Stimulated activated CD4-positive, alpha-beta T cell treated with anti-CD3 and anti-CD28 coated beads, Interleukin-12 subunit alpha, Interleukin-12 subunit beta, amount 100 ng/mL, for 24 hours (primary cell): ENCODE measurements around the gene SLC38A10.
"Not testable (repeated sequence)": the region's sequence is repeated elsewhere in the genome, so short reads cannot be mapped to it uniquely, and the experiment has no call there.

Experiments used
- DNase-seq, 2 experiments: peaks; one replicate each; pipeline ENCODE4 v3.0.0-alpha.2; 2020; ENCODE audit warnings: low read depth in 2 of 2

Gene SLC38A10

DNA sequence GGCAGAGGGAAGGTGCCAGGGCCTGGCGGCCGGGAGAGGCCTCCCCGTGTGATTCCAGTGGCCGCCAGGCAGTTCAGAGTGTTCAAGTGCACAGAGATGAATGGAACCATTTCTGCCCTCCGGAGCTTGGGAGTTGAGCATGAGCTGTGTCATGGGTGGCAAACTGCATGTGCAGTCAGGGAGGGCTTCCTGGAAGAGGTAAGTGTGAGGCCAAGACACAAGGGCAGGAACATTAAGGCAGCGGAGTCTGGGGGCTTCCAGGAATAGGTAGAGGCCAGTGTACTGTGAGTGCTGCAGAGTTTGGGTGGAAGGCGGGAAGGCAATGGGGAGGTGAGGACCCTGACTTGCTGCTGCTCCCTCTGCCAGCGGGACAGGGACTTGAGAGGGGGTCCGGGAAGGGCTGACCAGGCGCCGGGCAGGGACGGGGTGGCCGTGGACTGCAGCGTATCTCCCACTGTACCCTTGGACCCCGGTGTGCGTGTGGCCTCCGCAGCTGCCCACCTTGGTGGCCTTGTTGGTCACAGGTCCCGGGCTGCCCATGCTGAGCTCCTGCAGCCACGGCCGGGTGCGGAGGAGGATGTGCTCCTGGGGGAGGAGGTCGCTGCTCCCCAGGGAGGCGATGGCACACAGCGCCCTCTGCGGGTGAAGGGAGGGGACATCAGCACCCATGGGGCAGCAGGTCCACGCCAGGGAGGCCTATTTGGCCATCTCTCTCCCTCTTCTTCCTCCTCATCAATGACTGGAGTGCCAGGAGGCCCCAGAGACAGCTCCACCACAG, 64.9 kb downstream of the SLC38A10 start:
- DNase-seq = no peak

DNA sequence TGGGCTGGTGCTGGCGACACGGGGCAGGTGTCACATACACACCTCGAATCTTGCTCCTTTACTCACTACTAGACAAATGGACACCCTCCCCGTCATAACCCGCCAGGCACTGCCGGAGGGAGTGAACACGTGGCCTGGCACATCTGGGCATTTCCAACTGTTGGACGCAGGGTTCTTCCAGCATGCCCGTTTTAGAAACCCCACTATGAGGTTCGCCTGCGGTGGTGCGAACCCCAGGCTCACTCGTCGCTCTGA, 65.5 kb downstream of the SLC38A10 start:
- DNase-seq = no peak

DNA sequence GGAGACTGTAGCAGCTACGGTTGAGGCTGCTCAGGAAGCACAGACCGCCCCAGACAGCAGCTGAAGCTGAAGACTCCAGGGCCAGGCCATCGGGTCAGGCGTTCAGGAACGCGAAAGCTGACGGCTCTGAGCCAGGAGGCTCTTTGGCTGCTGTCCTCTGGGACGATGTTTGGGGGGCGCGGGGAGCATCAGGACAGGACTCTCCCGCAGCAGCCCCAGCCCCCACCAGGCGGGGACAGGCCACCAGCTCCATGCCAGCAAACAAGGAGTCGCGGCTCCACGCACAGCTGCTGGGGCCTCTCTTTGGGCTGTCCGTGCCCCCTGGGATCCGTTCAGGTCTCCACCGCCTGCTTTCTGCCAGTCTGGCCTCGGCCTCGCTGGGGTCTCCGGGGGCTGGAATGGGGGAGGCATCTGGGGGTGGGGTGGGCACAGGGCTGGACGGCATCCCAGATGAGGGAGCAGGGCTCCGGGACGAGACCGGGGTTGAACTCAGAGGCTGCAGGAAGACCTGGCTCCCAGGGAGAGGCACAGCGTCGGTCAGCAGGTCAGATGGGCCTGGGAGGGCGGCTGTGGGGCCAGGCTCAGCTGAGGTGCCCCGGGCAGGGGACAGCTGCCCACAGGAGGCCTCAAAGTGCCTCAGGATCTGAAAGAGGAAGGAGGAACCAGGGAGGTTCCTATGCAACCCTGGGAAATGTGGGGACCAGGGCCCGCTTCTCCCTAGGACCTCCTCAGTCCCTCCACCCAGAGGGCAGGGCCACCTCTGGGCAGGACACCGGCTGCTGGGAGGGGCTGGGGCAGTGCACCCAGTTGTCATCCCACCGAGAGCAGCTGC, 66.1 kb downstream of the SLC38A10 start:
- DNase-seq = no peak

DNA sequence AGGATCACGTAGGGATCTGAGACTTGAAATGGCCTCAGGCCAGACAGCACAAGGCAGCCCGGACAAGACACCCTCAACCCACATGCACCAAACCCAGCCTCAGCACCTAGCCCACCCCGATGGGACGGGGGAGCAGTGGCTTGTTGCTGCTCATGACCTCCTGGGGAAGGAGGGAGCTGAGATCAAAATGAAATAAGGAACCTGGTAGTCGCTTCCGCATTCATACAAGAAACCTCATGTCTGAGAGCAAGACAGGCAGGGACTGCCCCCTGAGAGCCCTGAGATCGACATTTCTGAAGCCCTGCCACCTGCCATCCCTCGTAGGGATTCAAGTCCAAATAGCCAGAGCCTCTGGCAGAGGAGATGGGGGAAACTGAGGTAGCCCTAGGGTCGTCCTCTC, 66.7 kb downstream of the SLC38A10 start:
- DNase-seq = no peak

DNA sequence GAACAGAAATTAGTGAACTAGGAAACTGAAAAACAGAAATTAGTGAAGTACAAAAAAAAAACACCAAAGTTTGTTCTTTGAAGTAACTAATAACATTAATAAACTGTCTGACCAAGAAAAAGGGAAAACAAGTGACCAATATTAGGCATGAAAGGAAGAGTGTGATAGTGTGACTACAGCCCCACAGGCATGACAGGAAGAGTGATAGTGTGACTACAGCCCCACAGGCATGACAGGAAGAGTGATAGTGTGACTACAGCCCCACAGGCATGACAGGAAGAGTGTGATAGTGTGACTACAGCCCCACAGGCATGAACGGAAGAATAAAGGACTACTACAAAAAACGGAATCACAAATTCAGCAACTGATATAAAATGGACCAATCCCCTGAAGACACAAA, 67.5 kb downstream of the SLC38A10 start:
- DNase-seq = not testable (repeated sequence)

DNA sequence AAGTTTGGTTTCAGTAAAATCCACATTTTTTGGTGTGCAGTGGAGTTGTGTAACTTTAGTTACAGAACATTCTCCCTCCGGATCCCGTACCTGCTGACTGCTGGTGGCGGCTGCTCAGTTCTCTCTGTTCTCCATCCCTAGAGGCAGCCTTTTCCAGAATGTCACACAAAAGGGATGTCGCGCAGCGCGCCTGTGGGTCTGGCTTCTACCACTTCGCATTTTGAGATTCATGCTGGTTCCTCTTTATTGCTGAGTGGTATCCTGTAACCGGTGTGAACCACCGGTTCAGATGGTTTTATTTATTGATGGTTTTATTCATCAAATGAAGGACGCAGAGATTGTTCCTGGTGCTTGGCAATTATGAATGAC, 71.4 kb downstream of the SLC38A10 start:
- no peak for DNase-seq

DNA sequence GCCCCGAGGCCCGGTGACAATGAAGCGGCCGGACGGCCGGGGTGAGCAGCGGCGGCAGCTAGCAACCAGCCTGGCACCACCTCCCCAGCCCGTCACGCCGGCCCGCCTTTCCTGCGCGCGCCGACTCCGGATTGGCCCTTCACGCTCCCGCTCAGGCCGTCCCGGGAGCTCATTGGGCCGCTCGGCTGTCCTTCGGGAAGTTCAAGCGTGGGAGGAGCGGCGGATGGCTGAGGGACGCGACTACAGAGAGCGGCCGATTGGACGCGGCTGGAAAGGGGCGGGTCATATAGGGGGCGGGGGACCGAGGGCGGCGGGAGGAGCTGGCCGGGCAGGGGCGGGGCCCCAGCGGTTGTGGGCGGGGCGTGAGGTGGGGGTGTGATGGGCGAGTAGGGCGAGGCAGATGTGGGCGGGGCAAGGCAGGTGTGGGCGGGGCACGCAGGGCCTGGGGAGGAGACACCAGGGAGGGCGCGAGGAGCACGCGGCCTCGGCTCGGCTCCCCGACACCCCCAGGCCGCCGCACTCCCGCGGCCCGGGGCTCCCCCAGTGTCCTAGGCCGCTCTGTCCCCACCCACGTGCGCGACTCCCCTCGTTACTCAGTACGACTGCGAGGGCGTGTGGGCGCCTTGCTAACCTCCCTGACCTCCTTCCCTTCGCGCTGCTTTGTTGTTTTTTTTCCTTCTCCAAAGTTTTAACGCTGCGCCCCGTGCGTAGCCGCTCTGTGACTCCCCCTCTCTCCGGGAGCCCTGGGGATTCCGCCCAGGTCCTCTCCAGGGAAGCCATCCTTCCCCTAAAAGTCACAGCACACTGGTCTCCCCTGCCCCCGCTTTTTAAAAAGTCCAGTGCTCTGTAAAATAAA, 72.0 kb downstream of the SLC38A10 start, which contains the start of gene CEP131:
CEP131 (minus strand) TSS at position 60 of the 856 bp plus-strand sequence. CDS start 2,909 bp downstream, outside the sequence.
- DNase-seq = peak; percentile 99 to 100

DNA sequence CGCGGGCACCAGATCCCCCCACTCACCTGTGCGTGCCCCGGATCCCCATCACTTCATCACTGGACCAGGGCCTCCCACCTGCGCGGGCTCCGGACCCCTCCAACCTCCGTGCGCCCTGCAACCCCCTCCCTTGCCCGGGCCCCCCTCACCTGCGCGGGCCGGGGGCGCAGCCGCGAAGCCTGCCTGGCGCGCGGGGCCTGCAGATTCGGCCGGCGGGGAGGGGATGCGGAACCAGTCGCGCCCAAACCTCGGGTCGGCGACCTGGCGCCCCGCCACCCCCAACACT, 72.5 kb downstream of the SLC38A10 start:
- DNase-seq = no peak

DNA sequence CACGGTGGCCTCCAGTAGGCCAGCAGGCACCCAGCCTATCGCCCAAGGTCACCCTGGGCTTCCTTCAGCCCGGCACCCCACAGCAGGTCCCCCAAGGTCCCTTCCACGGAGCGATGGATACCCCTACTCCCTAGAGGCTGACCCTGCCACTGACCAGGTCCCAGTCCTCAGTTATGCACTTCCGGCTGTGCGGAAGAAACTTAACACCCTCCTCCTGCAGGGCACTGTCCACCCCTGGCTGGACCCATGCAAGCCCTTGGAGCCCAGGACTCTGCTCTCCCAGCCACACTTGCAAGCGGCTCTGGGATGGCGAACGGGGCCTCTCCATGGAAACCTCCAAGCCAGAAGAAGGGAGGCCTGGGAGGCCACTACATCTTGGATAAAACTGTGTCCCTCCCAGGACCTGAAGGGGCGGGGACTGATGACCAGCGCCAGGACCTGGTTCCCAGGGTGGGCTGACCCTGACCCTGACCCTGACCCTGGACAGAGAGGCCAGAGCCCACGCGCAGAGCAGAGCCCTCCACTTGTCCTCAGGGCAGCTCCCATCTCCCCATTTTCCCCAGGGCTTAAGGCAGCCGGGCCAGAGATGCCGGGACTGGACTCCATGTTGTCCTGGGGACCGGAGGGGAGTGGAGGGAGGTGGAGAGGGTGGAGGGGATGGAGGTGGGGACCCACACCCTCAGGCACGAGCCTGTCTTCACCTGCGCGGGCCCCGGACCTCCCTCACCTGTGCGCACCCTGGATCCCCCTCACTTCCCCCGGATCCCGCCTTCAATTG, 73.1 kb downstream of the SLC38A10 start:
- no peak for DNase-seq

DNA sequence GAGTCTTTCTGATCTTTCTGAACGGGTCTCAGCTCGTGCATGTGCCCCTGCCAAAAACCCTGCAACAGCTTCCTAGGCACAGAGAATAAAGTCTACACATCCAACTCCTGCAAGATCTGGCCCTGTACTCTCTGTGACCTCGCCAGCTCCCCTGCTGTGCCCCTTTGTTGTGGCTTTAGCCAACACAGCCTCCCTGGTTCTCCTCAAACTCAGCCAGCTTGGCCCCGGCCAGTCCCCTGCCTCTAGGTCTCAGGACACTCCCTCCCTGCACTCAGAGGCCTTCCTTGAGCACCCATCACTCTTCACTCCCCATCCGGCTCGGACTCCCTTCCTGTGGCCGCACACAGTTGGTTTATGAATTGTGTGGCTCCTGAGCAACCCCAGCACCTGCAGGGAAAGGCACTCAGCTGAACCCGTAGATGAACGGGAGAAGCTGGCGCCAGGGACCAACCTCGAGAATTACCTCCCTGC, 73.7 kb downstream of the SLC38A10 start:
- no peak for DNase-seq

DNA sequence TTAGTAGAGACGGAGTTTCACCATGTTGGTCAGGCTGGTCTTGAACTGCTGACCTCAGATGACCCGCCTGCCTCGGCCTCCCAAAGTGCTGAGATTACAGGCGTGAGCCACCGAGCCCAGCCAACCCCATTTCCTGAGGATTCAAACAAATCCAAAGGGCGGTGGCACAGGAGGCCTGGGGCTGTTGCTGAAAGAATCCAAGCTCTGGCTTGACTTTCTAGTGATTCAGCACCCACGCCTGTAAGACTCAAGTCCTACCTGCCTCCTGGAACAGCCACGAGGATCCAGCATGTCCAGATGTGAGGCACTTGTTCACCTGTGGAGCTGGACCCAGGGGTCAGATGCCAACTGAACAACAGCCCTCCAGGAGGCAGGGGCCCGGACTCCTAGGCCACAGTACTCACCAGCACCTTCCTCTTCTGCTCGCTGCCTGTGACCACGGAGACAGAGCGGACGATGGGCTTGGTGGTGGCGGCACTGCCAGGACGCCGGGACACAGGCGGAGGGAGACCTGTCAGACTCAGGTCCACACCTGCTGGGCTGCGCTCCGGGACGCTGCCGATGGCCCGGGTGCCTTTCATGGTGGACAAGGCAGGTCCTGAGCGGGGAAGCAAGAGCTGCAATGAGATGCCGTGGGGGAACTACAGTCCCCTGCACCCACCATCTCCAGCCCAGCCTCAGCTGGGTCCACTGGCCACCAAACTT, 75.5 kb downstream of the SLC38A10 start:
- DNase-seq = no peak

DNA sequence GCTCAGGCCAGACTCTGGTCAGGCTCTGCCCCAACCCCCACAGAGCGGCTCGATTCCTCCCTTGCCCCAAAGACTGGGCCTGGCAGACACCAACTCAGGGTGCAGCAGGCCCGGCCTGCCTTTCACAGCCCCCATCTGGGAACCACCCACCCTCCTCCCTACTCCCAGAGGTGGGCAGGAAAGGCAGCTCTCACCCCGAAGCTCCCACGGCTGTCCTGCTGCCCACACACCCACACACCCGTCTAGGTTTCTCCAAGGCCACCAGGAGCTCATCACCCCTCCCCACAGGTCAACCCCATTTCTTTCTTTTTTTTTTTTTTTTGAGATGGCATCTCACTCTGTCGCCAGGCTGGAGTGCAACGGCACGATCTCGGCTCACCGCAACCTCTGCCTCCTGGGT, 76.1 kb downstream of the SLC38A10 start:
- DNase-seq = no peak

DNA sequence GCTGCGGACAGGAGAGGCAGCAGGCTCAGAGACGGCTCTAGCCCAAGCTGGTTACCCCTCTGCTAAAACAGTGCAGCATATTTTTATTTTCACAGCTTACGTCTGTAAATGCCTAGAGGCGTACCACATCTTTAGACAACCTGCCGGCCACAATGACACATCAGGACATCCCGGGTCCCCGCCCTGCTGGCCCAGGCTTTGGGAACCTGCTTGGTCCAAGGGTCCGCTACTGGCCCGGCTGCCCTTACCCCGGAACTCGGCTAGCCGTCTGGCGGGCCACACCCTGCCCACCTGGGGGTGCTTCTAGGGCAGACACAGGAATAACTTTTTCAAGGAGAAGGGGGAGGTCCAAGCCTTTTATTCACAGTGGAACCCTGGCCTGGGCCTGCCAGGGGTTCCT, 76.6 kb downstream of the SLC38A10 start:
- DNase-seq = no peak

DNA sequence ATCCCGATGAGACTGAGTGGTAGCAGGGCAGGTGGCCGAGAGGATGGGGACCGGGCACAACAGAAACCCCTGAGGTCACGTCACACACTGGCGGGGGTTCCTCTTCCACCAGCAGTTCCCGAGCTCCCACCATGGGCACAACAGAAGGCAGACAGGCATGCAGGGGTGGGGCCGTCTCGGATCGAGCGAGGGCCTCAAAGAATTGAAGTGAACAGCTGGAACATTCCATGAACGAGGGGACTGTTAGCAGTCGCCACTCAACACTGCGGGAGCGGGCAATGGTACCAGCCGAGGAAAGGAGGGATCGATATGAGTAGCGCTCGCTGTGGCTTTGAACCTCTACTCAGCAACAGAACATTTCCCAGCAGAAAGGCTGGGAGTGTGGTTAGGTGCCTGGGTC, 77.6 kb downstream of the SLC38A10 start:
- no peak for DNase-seq

DNA sequence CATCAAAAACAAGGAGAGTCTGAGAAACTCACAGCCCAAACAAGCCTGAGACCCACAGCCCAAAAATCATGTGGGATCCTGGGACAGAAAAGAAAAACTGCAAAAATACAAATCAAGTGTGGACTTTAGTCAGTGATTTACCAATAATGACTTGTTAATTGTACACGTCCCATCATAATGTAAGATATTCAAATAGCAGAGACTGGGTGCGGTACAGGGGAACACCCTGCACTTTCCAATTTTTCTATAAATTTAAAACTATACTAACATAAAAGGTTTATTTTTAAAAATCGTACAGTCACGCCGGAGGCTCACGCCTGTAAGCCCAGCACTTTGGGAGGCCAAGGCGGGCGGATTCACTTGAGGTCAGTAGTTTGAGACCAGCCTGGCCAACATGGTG, 81.1 kb downstream of the SLC38A10 start:
- no peak for DNase-seq

DNA sequence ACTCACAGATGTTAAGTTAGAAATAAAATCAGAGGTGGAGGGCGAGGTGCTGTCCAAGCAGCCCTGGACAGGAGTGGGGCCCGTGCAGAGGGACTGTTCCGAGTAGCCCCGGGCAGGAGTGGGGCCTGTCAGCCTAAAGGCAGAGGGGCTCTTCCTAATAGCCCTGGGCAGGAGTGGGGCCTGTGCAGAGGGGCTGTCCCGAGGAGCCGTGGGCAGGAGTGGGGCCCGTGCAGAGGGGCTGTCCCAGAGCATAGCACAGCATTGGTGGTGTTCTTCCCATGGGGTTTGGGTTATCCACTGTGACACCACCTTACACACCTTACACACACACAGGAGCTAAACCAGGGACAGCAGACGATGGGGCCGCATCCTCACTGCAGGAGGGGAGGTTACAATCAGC, 82.7 kb downstream of the SLC38A10 start:
- DNase-seq = no peak

DNA sequence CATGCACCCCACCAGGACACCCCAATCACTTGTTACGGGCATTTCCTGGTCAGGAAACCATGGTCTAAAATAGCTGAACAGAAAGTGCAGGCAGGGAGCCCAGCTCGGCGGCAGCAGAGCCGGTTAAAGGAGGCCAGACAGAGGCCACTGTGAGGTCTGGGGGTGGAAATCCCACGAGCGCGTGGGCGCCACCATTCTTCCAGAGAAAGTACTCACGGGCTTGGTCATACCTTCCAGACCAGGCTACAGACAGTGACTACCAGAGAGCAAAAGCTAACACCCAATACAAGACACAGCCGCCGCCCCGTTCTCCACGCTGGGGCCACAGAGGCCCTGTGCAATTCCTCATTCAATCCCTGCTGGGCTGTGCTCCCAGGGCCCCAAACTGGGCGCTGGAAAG, 84.2 kb downstream of the SLC38A10 start:
- DNase-seq = no peak

DNA sequence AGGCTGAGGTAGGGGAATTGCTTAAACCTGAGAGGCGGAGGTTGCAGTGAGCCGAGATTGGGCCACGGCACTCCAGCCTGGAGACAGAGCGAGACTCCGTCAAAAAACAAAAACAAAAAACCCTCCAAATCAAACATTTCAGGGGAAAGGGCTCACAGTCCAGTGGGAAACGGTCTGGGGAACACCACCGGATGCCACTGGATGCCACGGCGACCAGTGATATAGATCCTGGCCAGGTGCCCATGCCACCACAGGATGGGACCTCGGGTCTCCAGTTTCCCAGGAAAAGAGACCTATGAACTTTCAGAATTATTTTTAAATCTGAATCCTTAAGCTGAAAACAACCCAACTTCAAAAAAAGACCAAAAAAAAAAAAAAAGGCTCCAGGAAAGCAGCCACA, 84.6 kb downstream of the SLC38A10 start:
- DNase-seq = no peak

DNA sequence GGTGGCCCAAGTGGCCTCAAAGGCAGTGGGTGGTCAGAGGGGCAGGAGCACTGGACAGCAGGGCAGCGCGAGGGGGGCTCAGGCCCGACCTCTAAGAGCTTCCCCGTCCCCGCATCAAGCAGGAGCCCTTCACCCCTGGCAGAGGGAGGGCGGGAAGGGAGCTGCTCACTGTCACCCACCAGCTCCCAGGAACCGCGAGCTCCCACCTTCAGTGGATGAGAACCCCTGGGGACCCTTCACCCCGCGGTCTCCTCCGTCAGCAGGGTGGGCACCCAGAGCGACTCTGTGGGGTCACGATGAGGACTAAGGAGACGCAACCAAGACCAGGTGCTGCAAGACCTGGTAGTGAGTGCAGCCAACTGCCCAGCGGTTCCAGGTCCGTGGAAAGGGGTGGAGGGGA, 86.0 kb downstream of the SLC38A10 start:
- DNase-seq = no peak

DNA sequence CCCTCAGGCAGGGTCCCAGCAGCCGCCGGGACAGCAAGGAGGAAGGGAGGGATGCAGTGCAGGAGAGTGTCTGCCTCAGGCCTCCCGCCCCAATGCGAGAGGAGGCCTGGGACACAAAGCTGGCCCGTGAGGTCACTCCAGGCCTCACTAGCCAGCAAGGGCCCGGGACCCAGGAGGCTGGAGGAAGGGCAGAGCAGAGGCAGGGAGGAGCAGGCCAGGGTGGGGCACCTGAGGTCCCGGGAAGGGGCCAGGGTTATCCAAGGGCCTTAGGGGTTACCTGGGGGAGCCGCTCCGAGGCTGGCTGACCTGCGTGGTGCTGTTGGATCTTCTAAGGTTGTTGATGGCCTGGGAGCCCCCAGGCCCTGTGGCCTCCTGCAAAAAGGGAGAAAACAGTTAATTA, 86.5 kb downstream of the SLC38A10 start:
- DNase-seq = no peak
